ENCODE results near the gene GAREM1. TPM values are rescaled to one million over a fixed set of nuclear protein-coding genes. Genes with fewer than 3 reads are reported as not detected.

The GAREM1 gene
- total RNA-seq, 4 donors from 2014 or later, result 42.9 to 70.8 (median 52.6) TPM

DNA sequence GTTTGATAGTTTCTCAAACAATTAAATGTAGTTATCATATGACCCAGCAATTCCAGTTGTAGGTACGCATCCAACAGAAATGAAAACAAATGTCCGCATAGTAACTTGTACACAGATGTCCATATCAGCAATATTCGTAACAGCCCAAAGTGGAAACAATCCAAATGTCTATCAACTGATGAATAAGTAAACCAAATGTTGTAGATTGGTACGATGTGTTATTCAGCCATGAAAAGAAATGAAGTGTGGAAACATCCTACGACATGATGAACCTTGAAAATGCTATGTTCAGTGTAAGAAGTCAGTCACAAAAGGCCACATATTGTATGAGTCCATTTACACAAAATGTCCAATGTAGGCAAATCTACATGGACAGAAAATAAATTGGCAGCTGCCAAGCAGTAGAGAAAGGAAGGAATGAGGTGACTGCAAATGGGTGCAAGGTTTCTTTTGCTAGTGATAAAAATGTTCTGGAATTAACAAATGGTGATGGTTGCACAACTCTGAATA lies 26.9 kb downstream of the GAREM1 start:
- H3K4me3 ChIP-seq, result no peak overlapping the region
- H3K36me3 ChIP-seq, result no peaks in the 10 kb centered on the region
- no peaks in the 10 kb centered on the region for H3K4me1 ChIP-seq
- DNase-seq (ENCODE audit: low spot score in 2 of 2), result no peak
- 79% methylated on average over 5 of the region's 5 CpGs for WGBS
- H3K27ac ChIP-seq, result no peak overlapping the region
- TF ChIP-seq EP300 (IDR thresholded peaks at IDR 0.05), result no peak
- TF ChIP-seq POLR2AphosphoS5 (IDR thresholded peaks at IDR 0.05), result no peak
- TF ChIP-seq, protein P1, sequence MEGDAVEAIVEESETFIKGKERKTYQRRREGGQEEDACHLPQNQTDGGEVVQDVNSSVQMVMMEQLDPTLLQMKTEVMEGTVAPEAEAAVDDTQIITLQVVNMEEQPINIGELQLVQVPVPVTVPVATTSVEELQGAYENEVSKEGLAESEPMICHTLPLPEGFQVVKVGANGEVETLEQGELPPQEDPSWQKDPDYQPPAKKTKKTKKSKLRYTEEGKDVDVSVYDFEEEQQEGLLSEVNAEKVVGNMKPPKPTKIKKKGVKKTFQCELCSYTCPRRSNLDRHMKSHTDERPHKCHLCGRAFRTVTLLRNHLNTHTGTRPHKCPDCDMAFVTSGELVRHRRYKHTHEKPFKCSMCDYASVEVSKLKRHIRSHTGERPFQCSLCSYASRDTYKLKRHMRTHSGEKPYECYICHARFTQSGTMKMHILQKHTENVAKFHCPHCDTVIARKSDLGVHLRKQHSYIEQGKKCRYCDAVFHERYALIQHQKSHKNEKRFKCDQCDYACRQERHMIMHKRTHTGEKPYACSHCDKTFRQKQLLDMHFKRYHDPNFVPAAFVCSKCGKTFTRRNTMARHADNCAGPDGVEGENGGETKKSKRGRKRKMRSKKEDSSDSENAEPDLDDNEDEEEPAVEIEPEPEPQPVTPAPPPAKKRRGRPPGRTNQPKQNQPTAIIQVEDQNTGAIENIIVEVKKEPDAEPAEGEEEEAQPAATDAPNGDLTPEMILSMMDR (IDR thresholded peaks at IDR 0.05), result no peak
- TF ChIP-seq POLR2A (IDR thresholded peaks at IDR 0.05), result no peak
- no peaks in the 10 kb centered on the region for H3K27me3 ChIP-seq
- no peaks in the 10 kb centered on the region for H3K9me3 ChIP-seq

DNA sequence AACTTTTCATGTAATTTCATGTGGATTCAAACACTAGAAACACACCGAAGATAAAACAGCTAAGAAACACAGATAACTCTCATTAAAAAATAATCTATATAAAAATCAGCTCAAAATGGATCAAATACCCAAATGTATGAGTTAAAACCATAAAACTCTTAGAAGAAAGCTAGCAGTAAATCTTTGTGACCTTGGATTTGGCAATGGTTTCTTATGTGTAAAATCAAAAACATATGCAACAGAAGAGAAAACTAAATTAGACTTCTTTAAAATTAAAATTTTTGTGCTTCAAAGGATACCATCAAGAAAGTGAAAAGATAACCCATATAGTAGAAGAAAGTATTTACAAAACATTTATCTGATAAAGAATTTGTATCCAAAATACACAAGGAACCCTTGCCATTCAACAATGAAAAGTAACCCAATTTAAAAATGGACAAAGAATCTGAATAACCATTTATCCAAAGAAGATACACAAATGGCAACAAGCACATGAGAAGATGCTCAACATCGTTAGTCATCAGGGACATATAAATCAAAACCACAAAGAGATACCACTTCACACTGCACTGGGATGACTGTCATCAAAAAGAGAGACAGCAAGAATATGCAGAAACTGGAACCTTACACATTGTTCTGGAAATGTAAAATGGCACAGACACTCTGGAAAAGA lies 27.5 kb downstream of the GAREM1 start:
- no peaks in the 10 kb centered on the region for H3K27me3 ChIP-seq
- TF ChIP-seq POLR2AphosphoS5 (IDR thresholded peaks at IDR 0.05) (no peak), EP300 (IDR thresholded peaks at IDR 0.05) (no peak), POLR2A (IDR thresholded peaks at IDR 0.05) (no peak)
- TF ChIP-seq, protein P1 (IDR thresholded peaks at IDR 0.05), result no peak
- WGBS, result 62% methylated on average over 2 of the region's 2 CpGs
- no peak overlapping the region for H3K4me3 ChIP-seq
- no peaks in the 10 kb centered on the region for H3K36me3 ChIP-seq
- no peaks in the 10 kb centered on the region for H3K9me3 ChIP-seq
- DNase-seq (ENCODE audit: low spot score in 2 of 2), result no peak
- H3K4me1 ChIP-seq, result no peaks in the 10 kb centered on the region
- H3K27ac ChIP-seq, result no peak overlapping the region

DNA sequence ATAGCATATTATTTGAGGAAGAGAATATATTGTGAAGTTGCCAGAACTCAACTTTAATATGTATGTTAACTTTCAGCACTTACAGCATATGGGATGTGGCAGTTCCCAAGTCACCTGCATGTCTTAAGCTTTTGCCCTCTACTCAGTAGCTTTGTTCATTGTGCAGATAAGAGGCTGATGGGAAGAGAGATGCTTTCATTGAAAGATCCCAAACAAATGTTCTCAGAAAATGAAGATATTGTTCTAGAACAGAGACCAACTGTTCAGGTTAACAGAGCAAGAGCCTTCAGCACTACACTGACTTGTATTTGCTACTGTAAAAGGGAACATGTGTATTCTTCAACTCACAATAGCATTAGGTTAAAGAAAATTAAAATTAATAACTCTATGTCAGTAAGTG lies 28.1 kb downstream of the GAREM1 start:
- Histone ChIP-seq H3K27me3 (no peaks in the 10 kb centered on the region), H3K36me3 (no peaks in the 10 kb centered on the region), H3K9me3 (no peaks in the 10 kb centered on the region), H3K4me1 (no peaks in the 10 kb centered on the region), H3K27ac (no peak overlapping the region), H3K4me3 (no peak overlapping the region)
- TF ChIP-seq POLR2A (IDR thresholded peaks at IDR 0.05) (no peak), POLR2AphosphoS5 (IDR thresholded peaks at IDR 0.05) (no peak), EP300 (IDR thresholded peaks at IDR 0.05) (no peak)
- TF ChIP-seq, protein P1 (IDR thresholded peaks at IDR 0.05), result no peak
- DNase-seq (ENCODE audit: low spot score in 2 of 2), result no peak

DNA sequence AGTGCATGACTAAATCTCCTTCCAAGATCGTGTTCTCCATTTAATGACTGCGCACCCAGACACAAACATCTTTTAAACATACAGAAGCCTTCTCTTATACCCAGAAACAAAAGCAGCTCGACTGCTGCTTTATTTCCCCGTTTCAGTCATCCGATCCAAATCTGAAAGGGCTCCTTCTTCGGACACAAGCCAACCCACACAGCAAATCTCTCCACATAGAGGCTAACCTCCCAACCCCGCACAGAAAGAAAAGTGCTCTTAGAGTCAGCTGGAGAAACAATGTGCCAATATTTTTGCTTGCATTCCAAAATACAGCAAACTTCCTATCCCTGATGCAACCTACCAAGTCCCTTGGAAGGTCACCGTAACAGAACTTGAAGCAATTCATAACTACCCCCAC lies 29.1 kb downstream of the GAREM1 start:
- H3K4me1 ChIP-seq, result no peaks in the 10 kb centered on the region
- no peak for TF ChIP-seq POLR2A (IDR thresholded peaks at IDR 0.05)
- TF ChIP-seq EP300 (IDR thresholded peaks at IDR 0.05), result no peak
- TF ChIP-seq, protein P1 (IDR thresholded peaks at IDR 0.05), result no peak
- TF ChIP-seq POLR2AphosphoS5 (IDR thresholded peaks at IDR 0.05), result no peak
- peak overlapping the region; percentile 3 for H3K27ac ChIP-seq
- no peak for DNase-seq (ENCODE audit: low spot score in 2 of 2)
- no peaks in the 10 kb centered on the region for H3K9me3 ChIP-seq
- H3K4me3 ChIP-seq, result no peak overlapping the region
- whole genome bisulfite sequencing, result 82% methylated on average over 8 of the region's 8 CpGs
- no peaks in the 10 kb centered on the region for H3K36me3 ChIP-seq
- no peaks in the 10 kb centered on the region for H3K27me3 ChIP-seq

DNA sequence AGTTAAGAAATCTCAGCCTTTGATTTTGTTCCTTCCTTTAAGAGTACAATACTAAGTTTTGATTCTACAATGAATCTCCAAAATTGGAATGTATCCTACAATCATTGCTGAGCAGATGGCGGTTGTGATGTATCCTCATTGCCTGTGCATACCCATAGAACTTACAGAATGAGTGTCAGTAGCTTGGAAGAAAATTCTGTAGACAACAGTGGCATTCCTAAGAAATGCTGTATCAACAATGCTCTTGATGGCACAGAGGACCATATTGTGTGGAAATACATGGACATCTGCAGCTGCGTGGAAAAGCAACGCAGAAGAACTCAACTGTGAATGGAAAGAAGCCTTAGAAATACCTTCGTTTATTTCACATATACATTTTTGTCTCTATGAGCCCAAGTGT lies 30.2 kb downstream of the GAREM1 start:
- DNase-seq (ENCODE audit: low spot score in 2 of 2), result no peak

More for the DNA sequence above, 30.2 kb downstream of the GAREM1 start:
- TF ChIP-seq, protein P1 (IDR thresholded peaks at IDR 0.05), result no peak
- TF ChIP-seq EP300 (IDR thresholded peaks at IDR 0.05) (no peak), POLR2AphosphoS5 (IDR thresholded peaks at IDR 0.05) (no peak), POLR2A (IDR thresholded peaks at IDR 0.05) (no peak)
- Histone ChIP-seq H3K9me3 (no peaks in the 10 kb centered on the region), H3K4me3 (no peak overlapping the region), H3K27me3 (no peaks in the 10 kb centered on the region), H3K36me3 (no peaks in the 10 kb centered on the region), H3K27ac (no peak overlapping the region), H3K4me1 (no peaks in the 10 kb centered on the region)
- 90% methylated on average over 4 of the region's 4 CpGs for WGBS
